ENCODE results near the gene ATP6V0B. TPM values are rescaled to one million over a fixed set of nuclear protein-coding genes. Genes with fewer than 3 reads are reported as not detected.
A peak's percentile ranks its signal among the peaks of the same experiment; 100 is the strongest.

Gene ATP6V0B
- polyA plus RNA-seq, 1 donor = 113 TPM

DNA sequence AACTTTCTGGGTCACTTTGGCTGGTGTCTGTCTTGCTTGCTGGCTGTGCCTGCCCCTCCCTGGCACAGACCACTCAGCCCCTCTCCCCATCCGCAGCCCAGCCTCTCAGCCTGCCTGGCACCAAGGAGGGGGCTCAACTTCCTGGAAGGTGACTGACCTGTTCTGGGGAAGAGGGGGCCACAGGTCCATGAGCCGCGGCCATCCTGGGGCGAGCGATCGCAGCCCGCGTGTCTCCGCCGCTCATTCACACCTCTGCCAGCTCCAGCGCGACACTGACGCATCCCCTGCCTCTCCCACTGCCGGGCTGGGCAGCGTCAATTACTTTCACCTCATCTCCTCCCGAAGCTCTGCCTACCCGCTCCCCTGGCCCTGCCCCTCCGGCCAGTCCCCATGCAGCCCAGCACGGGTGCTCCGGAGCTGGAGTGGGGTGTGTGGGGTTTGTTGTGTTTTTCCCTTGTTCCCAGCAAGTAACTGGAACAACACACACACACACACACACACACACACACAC is 42.2 kb downstream of the ATP6V0B start:
- WGBS (ENCODE audit: insufficient coverage, low lambda C conversion rate) = no CpG with 5 or more reads among the region's 20 CpGs
- H3K27ac ChIP-seq (ENCODE audit: low read length) = no peak overlapping the region
- peaks cover 3% of the 10 kb centered on the region for H3K36me3 ChIP-seq (ENCODE audit: control insufficient read depth, insufficient read depth, low read length)
- H3K9me3 ChIP-seq (ENCODE audit: control insufficient read depth, low read depth, low read length) = no peaks in the 10 kb centered on the region
- peaks cover 4% of the 10 kb centered on the region for H3K4me1 ChIP-seq (ENCODE audit: control insufficient read depth, insufficient read depth, low read length)
- H3K4me3 ChIP-seq (ENCODE audit: low read length) = no peak overlapping the region
- DNase-seq = no peak
- no peaks in the 10 kb centered on the region for H3K27me3 ChIP-seq (ENCODE audit: control insufficient read depth, insufficient read depth, low read length)

DNA sequence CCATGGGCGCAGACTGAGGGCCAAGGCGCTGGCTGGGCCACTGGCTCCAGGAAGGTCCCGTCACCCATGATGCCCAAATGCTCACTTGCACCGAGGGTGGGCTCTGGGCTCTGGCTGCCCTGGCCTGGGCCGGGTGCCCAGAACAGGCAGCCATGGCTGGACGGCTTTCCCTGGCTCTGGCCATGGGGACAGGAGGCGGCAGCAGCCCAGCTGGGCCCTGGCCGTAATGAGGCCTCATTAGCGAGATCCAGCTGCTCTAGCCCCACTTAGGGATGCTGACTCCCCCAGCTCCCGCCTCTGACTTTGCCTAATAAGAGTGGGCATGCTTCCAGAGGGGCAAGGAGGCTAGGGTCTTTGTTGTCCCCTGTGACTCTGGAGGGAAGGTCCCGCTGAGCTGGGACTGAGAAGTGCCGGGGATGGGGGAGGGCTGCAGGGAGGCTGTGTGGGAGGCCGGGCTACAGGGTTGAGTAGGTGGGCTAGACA is 44.7 kb downstream of the ATP6V0B start:
- no peaks in the 10 kb centered on the region for H3K27me3 ChIP-seq (ENCODE audit: control insufficient read depth, insufficient read depth, low read length)
- peaks cover 3% of the 10 kb centered on the region for H3K36me3 ChIP-seq (ENCODE audit: control insufficient read depth, insufficient read depth, low read length)
- WGBS (ENCODE audit: insufficient coverage, low lambda C conversion rate) = no CpG with 5 or more reads among the region's 13 CpGs
- no peak overlapping the region for H3K4me3 ChIP-seq (ENCODE audit: low read length)
- DNase-seq = no peak
- H3K27ac ChIP-seq (ENCODE audit: low read length) = no peak overlapping the region
- no peaks in the 10 kb centered on the region for H3K9me3 ChIP-seq (ENCODE audit: control insufficient read depth, low read depth, low read length)
- H3K4me1 ChIP-seq (ENCODE audit: control insufficient read depth, insufficient read depth, low read length) = peaks cover 2% of the 10 kb centered on the region

DNA sequence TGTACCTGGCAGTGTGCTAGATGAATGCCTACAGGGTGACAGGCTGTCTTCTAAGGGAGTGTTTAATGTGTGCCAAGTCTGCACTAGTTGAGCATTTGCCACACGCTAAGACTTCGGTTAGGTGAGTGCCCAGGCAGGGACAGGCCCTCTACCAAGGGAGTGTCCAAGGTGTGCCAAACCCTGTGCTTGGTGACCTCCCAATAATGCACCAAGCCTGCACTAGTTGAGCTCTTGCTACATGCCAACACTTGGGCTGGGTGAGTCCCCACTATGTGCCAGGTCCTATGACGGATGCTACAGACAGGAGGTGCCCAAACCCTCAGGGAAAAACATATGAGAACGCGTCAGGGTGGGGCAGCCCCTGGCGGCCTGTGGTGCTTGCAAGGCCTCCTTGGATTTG is 45.7 kb downstream of the ATP6V0B start:
- H3K27ac ChIP-seq (ENCODE audit: low read length) = no peak overlapping the region
- no CpG with 5 or more reads among the region's 6 CpGs for WGBS (ENCODE audit: insufficient coverage, low lambda C conversion rate)
- H3K27me3 ChIP-seq (ENCODE audit: control insufficient read depth, insufficient read depth, low read length) = no peaks in the 10 kb centered on the region
- no peak overlapping the region for H3K4me3 ChIP-seq (ENCODE audit: low read length)
- peaks cover 3% of the 10 kb centered on the region for H3K36me3 ChIP-seq (ENCODE audit: control insufficient read depth, insufficient read depth, low read length)
- no peaks in the 10 kb centered on the region for H3K9me3 ChIP-seq (ENCODE audit: control insufficient read depth, low read depth, low read length)
- no peaks in the 10 kb centered on the region for H3K4me1 ChIP-seq (ENCODE audit: control insufficient read depth, insufficient read depth, low read length)
- no peak for DNase-seq

DNA sequence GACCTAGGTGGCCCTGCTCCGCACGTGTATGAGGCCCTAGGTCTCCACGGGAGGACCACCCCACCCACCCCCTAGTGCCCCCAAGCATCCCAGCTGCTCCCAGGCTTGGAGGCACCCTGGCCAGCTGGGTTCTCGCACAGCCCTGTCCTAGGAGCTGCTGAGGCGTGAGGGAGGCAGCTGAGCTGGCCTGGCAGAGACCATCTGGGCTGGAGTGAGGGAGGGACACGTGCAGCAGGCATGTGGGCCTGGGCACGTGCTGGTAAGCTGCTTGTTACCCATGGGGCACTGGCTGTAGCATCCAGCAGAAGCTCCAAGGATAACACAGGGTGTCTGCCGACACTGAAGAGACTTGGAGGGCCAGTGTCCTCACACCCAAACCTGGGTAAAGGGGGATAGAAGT is 46.4 kb downstream of the ATP6V0B start:
- DNase-seq = no peak
- H3K36me3 ChIP-seq (ENCODE audit: control insufficient read depth, insufficient read depth, low read length) = peaks cover 3% of the 10 kb centered on the region
- no CpG with 5 or more reads among the region's 8 CpGs for WGBS (ENCODE audit: insufficient coverage, low lambda C conversion rate)

DNA sequence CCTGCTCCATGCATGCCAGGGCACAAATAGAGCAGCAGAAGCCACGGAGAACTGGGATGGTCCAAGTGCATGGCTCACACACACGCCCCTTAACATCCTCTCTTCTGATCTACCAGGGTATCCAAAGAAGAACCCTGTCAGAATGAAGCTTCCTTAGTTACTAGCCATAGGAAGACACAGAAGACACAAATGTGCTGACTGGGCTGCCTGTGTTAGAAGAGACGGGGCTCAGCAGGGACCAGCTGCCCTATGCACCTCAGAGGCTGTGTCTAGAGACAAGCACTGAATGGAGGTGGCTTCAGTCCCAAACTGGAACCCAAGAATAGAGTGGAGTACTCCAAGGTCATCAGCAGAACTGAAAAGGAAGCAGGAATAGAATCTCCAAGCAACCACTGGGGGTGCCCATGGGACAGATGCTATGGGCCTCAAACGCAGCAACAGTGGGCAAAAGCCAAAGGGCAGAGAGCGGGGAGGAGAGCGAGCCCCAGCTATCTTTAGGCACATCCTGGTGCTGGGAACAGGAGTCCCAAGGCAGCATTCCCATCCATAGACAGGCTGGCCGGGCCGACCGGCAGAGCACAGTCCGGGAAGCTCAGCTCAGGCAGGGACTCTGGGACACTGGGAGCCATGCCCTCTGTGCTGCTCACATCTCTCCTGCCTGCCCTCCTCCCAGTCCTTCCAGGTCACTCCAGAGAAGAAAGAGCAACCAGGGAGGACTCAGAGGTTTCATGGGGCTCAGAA is 47.0 kb downstream of the ATP6V0B start:
- H3K9me3 ChIP-seq (ENCODE audit: control insufficient read depth, low read depth, low read length) = no peaks in the 10 kb centered on the region
- H3K27ac ChIP-seq (ENCODE audit: low read length) = no peak overlapping the region
- no peak for DNase-seq
- H3K27me3 ChIP-seq (ENCODE audit: control insufficient read depth, insufficient read depth, low read length) = no peaks in the 10 kb centered on the region
- no CpG with 5 or more reads among the region's 10 CpGs for WGBS (ENCODE audit: insufficient coverage, low lambda C conversion rate)
- peaks cover 3% of the 10 kb centered on the region for H3K36me3 ChIP-seq (ENCODE audit: control insufficient read depth, insufficient read depth, low read length)
- H3K4me3 ChIP-seq (ENCODE audit: low read length) = no peak overlapping the region
- H3K4me1 ChIP-seq (ENCODE audit: control insufficient read depth, insufficient read depth, low read length) = peaks cover 9% of the 10 kb centered on the region

More for the DNA sequence above, 46.4 kb downstream of the ATP6V0B start:
- no peak overlapping the region for H3K4me3 ChIP-seq (ENCODE audit: low read length)
- H3K4me1 ChIP-seq (ENCODE audit: control insufficient read depth, insufficient read depth, low read length) = peaks cover 6% of the 10 kb centered on the region
- H3K27ac ChIP-seq (ENCODE audit: low read length) = no peak overlapping the region
- no peaks in the 10 kb centered on the region for H3K9me3 ChIP-seq (ENCODE audit: control insufficient read depth, low read depth, low read length)
- no peaks in the 10 kb centered on the region for H3K27me3 ChIP-seq (ENCODE audit: control insufficient read depth, insufficient read depth, low read length)

DNA sequence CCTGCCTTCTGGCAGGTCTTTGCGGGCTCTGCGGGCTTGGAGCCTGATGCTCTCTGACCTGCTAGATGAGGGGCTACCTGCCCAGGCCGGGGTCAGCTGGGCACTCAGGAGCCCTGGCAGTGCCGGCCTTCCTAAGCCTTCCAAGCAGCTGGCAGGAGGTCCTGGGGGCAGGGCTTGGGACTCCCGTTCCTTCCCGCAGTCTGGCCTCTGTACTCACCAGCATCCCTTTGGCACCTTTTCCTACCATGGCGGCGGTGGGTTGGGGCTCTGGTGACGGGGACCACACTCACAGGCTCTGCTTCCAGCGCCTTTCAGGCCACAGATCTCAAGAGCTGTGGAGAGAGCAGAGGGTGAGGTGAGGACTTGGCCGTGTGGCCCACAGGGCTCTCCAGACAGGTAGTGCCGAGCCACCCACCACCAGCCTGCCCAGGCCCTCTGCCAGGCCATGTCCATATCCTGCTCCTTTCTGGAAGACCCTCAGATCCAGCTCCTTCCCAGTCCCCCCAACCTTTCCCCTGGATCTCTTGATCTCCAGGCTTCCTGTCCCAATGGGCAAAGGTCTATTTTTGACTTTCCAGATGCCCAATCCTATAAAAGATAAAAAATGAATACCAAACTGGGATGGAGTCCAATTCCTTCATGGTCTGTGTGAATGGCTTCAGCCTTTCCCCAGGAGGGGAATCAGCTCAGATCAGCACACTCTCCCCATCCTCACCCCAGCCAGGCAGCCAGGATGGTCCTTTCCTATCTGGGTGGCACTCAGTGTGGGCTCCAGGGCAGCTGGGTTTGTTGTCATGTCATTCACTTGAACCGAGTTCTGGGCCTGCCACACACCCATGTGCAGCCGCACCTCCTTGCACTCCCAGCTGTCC is 49.5 kb downstream of the ATP6V0B start:
- Histone ChIP-seq H3K4me1 (ENCODE audit: control insufficient read depth, insufficient read depth, low read length) (peaks cover 16% of the 10 kb centered on the region), H3K27ac (ENCODE audit: low read length) (no peak overlapping the region), H3K27me3 (ENCODE audit: control insufficient read depth, insufficient read depth, low read length) (no peaks in the 10 kb centered on the region), H3K9me3 (ENCODE audit: control insufficient read depth, low read depth, low read length) (no peaks in the 10 kb centered on the region), H3K36me3 (ENCODE audit: control insufficient read depth, insufficient read depth, low read length) (peaks cover 3% of the 10 kb centered on the region), H3K4me3 (ENCODE audit: low read length) (no peak overlapping the region)
- WGBS (ENCODE audit: insufficient coverage, low lambda C conversion rate) = 100% methylated on average over 1 of the region's 14 CpGs
- no peak for DNase-seq

DNA sequence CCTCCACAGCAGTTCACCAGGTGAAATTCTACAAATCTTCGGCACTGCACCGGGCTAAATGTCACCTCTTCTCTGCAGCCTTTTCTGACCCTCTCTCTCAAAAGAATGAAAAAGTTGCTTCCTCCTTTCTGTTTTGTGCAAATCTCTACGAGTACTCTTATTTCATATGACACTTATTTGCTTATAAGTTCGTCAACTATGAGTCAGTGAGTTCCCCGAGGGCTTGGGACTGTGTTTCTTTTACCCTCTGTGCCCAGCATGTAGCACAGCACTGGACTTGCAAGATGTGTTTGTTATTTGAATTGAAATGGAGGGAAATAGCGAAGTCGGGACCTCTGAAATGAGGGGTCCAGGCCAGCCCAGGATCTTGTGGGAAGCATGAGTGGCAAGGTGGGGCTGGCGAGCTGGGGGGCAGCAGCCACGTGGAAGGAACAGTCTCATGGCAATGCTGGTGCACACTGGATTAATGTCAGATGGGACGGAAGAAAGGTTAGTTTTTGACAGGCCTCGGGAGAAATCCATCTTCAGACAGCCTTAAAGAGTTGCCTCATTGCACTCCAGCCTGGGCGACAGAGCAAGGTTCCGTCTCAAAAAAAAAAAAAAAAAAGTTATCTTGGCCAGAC is 50.3 kb downstream of the ATP6V0B start:
- Histone ChIP-seq H3K27ac (ENCODE audit: low read length) (no peak overlapping the region), H3K27me3 (ENCODE audit: control insufficient read depth, insufficient read depth, low read length) (no peaks in the 10 kb centered on the region), H3K4me1 (ENCODE audit: control insufficient read depth, insufficient read depth, low read length) (peaks cover 21% of the 10 kb centered on the region), H3K9me3 (ENCODE audit: control insufficient read depth, low read depth, low read length) (no peaks in the 10 kb centered on the region), H3K4me3 (ENCODE audit: low read length) (no peak overlapping the region), H3K36me3 (ENCODE audit: control insufficient read depth, insufficient read depth, low read length) (peaks cover 3% of the 10 kb centered on the region)
- WGBS (ENCODE audit: insufficient coverage, low lambda C conversion rate) = 92% methylated on average over 5 of the region's 13 CpGs
- DNase-seq = no peak

DNA sequence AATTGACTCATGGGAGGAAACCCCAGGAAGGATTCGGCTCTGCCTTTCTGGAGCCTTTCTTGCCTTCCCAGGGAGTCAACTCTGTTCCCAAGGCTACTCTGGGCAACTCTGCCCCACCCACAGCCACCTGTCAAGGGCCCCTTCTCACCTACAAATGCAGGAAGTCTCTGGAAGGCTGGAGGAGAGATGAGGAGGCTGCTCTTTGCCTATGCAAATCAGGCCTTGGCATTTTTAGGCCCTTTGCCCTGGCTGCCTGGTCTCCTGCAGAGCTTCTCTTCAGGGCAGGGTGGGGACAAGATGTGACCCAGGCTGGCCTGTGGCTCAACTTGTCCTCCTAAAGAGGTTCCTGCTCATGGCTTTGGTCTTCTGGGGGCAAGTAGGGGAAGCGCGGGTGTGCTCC is 51.1 kb downstream of the ATP6V0B start:
- Histone ChIP-seq H3K9me3 (ENCODE audit: control insufficient read depth, low read depth, low read length) (no peaks in the 10 kb centered on the region), H3K4me1 (ENCODE audit: control insufficient read depth, insufficient read depth, low read length) (peaks cover 21% of the 10 kb centered on the region), H3K27ac (ENCODE audit: low read length) (peak overlapping the region; percentile 48), H3K27me3 (ENCODE audit: control insufficient read depth, insufficient read depth, low read length) (no peaks in the 10 kb centered on the region), H3K36me3 (ENCODE audit: control insufficient read depth, insufficient read depth, low read length) (peaks cover 3% of the 10 kb centered on the region), H3K4me3 (ENCODE audit: low read length) (no peak overlapping the region)
- WGBS (ENCODE audit: insufficient coverage, low lambda C conversion rate) = no CpG with 5 or more reads among the region's 3 CpGs
- peak; percentile 61 to 87 for DNase-seq

DNA sequence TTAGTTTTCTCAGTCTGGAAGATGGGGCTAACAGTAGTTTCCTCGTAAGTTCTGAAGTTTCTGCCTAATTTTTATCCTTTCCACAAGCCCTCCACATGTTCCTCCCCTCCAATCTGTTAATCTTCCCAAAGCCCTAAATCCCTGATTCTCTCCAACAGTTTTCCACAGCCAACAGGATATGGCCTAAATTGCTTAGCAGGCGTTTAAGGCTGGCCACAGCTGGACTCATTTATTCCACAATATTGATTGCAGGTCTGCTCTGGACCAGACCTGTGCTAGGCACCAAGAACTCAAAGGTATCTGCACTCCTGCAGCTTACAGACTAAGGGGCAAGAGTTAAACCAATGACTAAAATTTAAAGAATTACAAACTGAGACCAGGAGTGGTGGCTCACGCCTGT is 52.6 kb downstream of the ATP6V0B start:
- H3K27me3 ChIP-seq (ENCODE audit: control insufficient read depth, insufficient read depth, low read length) = no peaks in the 10 kb centered on the region
- DNase-seq = no peak
- no CpG with 5 or more reads among the region's 3 CpGs for WGBS (ENCODE audit: insufficient coverage, low lambda C conversion rate)
- H3K4me3 ChIP-seq (ENCODE audit: low read length) = no peak overlapping the region
- no peaks in the 10 kb centered on the region for H3K9me3 ChIP-seq (ENCODE audit: control insufficient read depth, low read depth, low read length)
- no peak overlapping the region for H3K27ac ChIP-seq (ENCODE audit: low read length)
- peaks cover 31% of the 10 kb centered on the region for H3K4me1 ChIP-seq (ENCODE audit: control insufficient read depth, insufficient read depth, low read length)
- no peaks in the 10 kb centered on the region for H3K36me3 ChIP-seq (ENCODE audit: control insufficient read depth, insufficient read depth, low read length)
